Measurements from ENCODE around the gene TERT. TPM values are rescaled to one million over a fixed set of nuclear protein-coding genes. Genes with fewer than 3 reads are reported as not detected.
"Not testable (repeated sequence)": the region's sequence is repeated elsewhere in the genome, so short reads cannot be mapped to it uniquely, and the experiment has no call there.

Gene TERT
- total and polyA plus RNA-seq, 2 of the 13 experiments (the other 11 are each of a cell fraction or from before 2014, with no cell fraction given) = 4.3 to 5.9 TPM

- Histone ChIP-seq H2AFZ (ENCODE audit: low read length) (no peak overlapping the region), H4K20me1 (ENCODE audit: insufficient read depth, low read length) (no peaks in the 10 kb centered on the region), H3K27me3 (ENCODE audit: control insufficient read depth in 1 of 2, insufficient read depth in 2 of 2, low read length in 2 of 2) (peaks cover 0 to 17% of the 10 kb centered on the region in 2 experiments; a peak in 3 of 5 replicates), H3K9me3 (ENCODE audit: low read length) (no peaks in the 10 kb centered on the region), H3K36me3 (replicated peaks in 1 of 2; ENCODE audit: control insufficient read depth in 1 of 2, insufficient read depth in 2 of 2, low read length in 2 of 2) (no peaks in the 10 kb centered on the region; a peak in 1 of 5 replicates), H3K79me2 (ENCODE audit: insufficient read depth, low read length) (no peaks in the 10 kb centered on the region), H3K4me1 (ENCODE audit: insufficient read depth, low read length) (no peaks in the 10 kb centered on the region), H3K4me3 (replicated peaks in 1 of 3; ENCODE audit: insufficient read depth in 1 of 3, low read depth in 2 of 3, low read length in 3 of 3) (no peak overlapping the region), H3K9ac (ENCODE audit: insufficient read depth, low read depth, low read length) (no peak overlapping the region), H3K4me2 (ENCODE audit: low read depth, low read length) (no peak overlapping the region), H3K27ac (ENCODE audit: extremely low read length, insufficient read depth, low read length) (no peak overlapping the region)
- ChIA-PET CTCF (ENCODE audit: low intra/inter-chr PET ratio, low total read pairs) (no interaction called here), POLR2A (no interaction called here)
- FAIRE-seq (no peak), DNase-seq (ENCODE audit: low spot score) (no peak), ATAC-seq (no peak)
- in situ Hi-C loops (cut with HindIII; ENCODE audit: extremely low pct_ligation_motif_present, low pct_unique_long_range_greater_than_20kb) = no loop called here
- no TSS peak for BruUV-seq (replicated peaks)
- WGBS (ENCODE audit: low lambda C conversion rate) = 57% methylated on average over 11 of the region's 20 CpGs
- TF ChIP-seq SRSF4 (IDR thresholded peaks at IDR 0.05; ENCODE audit: low read depth, low read length, poor library complexity, severe bottlenecking) (no peak), E2F5 (CRISPR knock-in tag; conservative IDR thresholded peaks at IDR 0.05) (no peak), CENPT (CRISPR knock-in tag; IDR thresholded peaks at IDR 0.05; ENCODE audit: low read depth) (no peak), TFAP4 (IDR thresholded peaks at IDR 0.05; ENCODE audit: borderline replicate concordance, low read depth) (no peak), ZNF530 (CRISPR knock-in tag; IDR thresholded peaks at IDR 0.05; ENCODE audit: low read depth) (no peak), ZNF609 (CRISPR knock-in tag; IDR thresholded peaks at IDR 0.05; ENCODE audit: borderline replicate concordance) (no peak), PHF8 (CRISPR knock-in tag; IDR thresholded peaks at IDR 0.05) (no peak)
- intact Hi-C loops (cut with micrococcal nuclease; ENCODE audit: unreplicated experiment) = no loop called here
Measured at GRCh38 chr5:1276930-1277329, 17.9 kb downstream of the TERT start.

- DNase-seq (ENCODE audit: low spot score); in situ Hi-C loops (cut with HindIII; ENCODE audit: extremely low pct_ligation_motif_present, low pct_unique_long_range_greater_than_20kb); FAIRE-seq; H3K9ac ChIP-seq (ENCODE audit: insufficient read depth, low read depth, low read length); H3K27ac ChIP-seq (ENCODE audit: extremely low read length, insufficient read depth, low read length); H3K79me2 ChIP-seq (ENCODE audit: insufficient read depth, low read length); ATAC-seq; H3K9me3 ChIP-seq (ENCODE audit: low read length); H3K36me3 ChIP-seq (replicated peaks in 1 of 2; ENCODE audit: control insufficient read depth in 1 of 2, insufficient read depth in 2 of 2, low read length in 2 of 2); H3K4me3 ChIP-seq (replicated peaks in 1 of 3; ENCODE audit: insufficient read depth in 1 of 3, low read depth in 2 of 3, low read length in 3 of 3); intact Hi-C loops (cut with micrococcal nuclease; ENCODE audit: unreplicated experiment); H3K4me2 ChIP-seq (ENCODE audit: low read depth, low read length); BruUV-seq (replicated peaks); POLR2A ChIA-PET; H4K20me1 ChIP-seq (ENCODE audit: insufficient read depth, low read length); CTCF ChIA-PET (ENCODE audit: low intra/inter-chr PET ratio, low total read pairs); H2AFZ ChIP-seq (ENCODE audit: low read length); H3K4me1 ChIP-seq (ENCODE audit: insufficient read depth, low read length): not testable (repeated sequence)
- 66% methylated on average over 9 of the region's 10 CpGs for WGBS (ENCODE audit: low lambda C conversion rate)
- H3K27me3 ChIP-seq (ENCODE audit: control insufficient read depth in 1 of 2, insufficient read depth in 2 of 2, low read length in 2 of 2) = peaks cover 0 to 17% of the 10 kb centered on the region in 2 experiments; a peak in 4 of 5 replicates
Measured at GRCh38 chr5:1275397-1276391, 19.2 kb downstream of the TERT start.

Measured in HepG2 (cell line).